H1 (cell line): ENCODE measurements around the gene FAM120B. TPM values are rescaled to one million over a fixed set of nuclear protein-coding genes. Genes with fewer than 3 reads are reported as not detected.

Experiments
- BCL11A ChIP-seq, 2 experiments: IDR thresholded peaks; one replicate each; pipeline ENCODE4 v1.6.1; 2011; ENCODE audit warnings: low read depth in 2 of 2, low read length in 2 of 2, mild to moderate bottlenecking in 2 of 2
- BRCA1 ChIP-seq: IDR thresholded peaks from 2 replicates; pipeline ENCODE4 v1.6.1; 2012; ENCODE audit warnings: low read depth, low read length, improper control_type of control experiment
- POLR2AphosphoS5 ChIP-seq: IDR thresholded peaks from 2 replicates; pipeline ENCODE4 v1.6.1; 2011; ENCODE audit warnings: low read depth, low read length
- POU5F1 ChIP-seq: IDR thresholded peaks from 2 replicates; pipeline ENCODE4 v1.6.1; 2011; ENCODE audit warnings: low read depth, mild to moderate bottlenecking, low read length, moderate library complexity
- RFX5 ChIP-seq: IDR thresholded peaks from 2 replicates; pipeline ENCODE4 v1.6.1; 2011; ENCODE audit warnings: low read depth, low read length, improper control_type of control experiment, borderline replicate concordance
- TAF7 ChIP-seq: optimal IDR thresholded peaks from 2 replicates; pipeline ENCODE3; 2011; ENCODE audit warnings: low read depth, mild to moderate bottlenecking, inconsistent platforms, low read length, moderate library complexity, borderline replicate concordance
- TBP ChIP-seq: IDR thresholded peaks from 2 replicates; pipeline ENCODE4 v1.6.1; 2011; ENCODE audit warnings: low read depth, low read length, improper control_type of control experiment
- ZNF274 ChIP-seq: IDR thresholded peaks from 2 replicates; pipeline ENCODE4 v1.7.0; 2012; ENCODE audit warnings: low read length, borderline replicate concordance; ENCODE audit errors: extremely low read depth
- polyA plus RNA-seq, 7 experiments: library from polyadenylated mRNA; depleted of rRNA in 3 of 7; stranded (reverse) in 5 of 7; unstranded in 2 of 7; fragments of >200 nt in 5 of 7; fragments of 200-250 nt in 2 of 7; gene quantifications; 1 replicate in 5 of 7; 2 replicates in 1 of 7; 4 replicates in 1 of 7; pipeline versions ENCODE4 v1.2.1 to v1.2.3, GENCODE V29; 2011 to 2013; ENCODE audit warnings: missing spikeins in 2 of 7, mixed read lengths in 2 of 7
- total RNA-seq: library from RNA; stranded (reverse); fragmentation: NEBNext Ultra II Directional; extraction: Animal tissue kit (Norgen Biotek cat#: 25700); gene quantifications from 2 replicates; pipeline ENCODE4 v1.2.1, GENCODE V29; 2021

Gene FAM120B
- total and polyA plus RNA-seq, 2 of the 8 experiments (the other 6 are each of a cell fraction or from before 2014, with no cell fraction given) = 5.1 to 12.5 TPM

GRCh38 chr6:170444056-170444591 lies 137.6 kb downstream of the FAM120B start (continued):
- no peak for TF ChIP-seq BCL11A (IDR thresholded peaks at IDR 0.05; ENCODE audit: low read depth in 2 of 2, low read length in 2 of 2)
- TF ChIP-seq RFX5 = no peak
- TF ChIP-seq TBP = no peak
- no peak for TF ChIP-seq TAF7
- no peak for TF ChIP-seq ZNF274
- no peak for TF ChIP-seq BRCA1
- TF ChIP-seq POU5F1 = no peak
- TF ChIP-seq POLR2AphosphoS5 = no peak
